Muscle layer of duodenum (tissue), 2 donors: ENCODE results near the gene PRPSAP1.
A peak's percentile ranks its signal among the peaks of the same experiment; 100 is the strongest.
"Not testable (repeated sequence)": the region's sequence is repeated elsewhere in the genome, so short reads cannot be mapped to it uniquely, and the experiment has no call there.

Source experiments
- H3K27ac ChIP-seq: one replicate; pipeline ENCODE4 v1.7.0; 2013; ENCODE audit warnings: mild to moderate bottlenecking, low read length
- H3K27me3 ChIP-seq: one replicate; pipeline ENCODE4 v1.7.0; 2013; ENCODE audit warnings: low read depth, mild to moderate bottlenecking, control low read depth, low read length
- H3K36me3 ChIP-seq, 2 donors: one replicate each; pipeline ENCODE4 v1.7.0; 2013; ENCODE audit warnings: low read length in 2 of 2, control low read depth in 1 of 2, mild to moderate bottlenecking in 1 of 2; ENCODE audit not compliant: insufficient read depth in 2 of 2, control insufficient read depth in 1 of 2
- H3K4me1 ChIP-seq, 2 donors: one replicate each; pipeline ENCODE4 v1.7.0; 2013; ENCODE audit warnings: low read length in 2 of 2, mild to moderate bottlenecking in 2 of 2, control low read depth in 1 of 2, moderate library complexity in 1 of 2; ENCODE audit not compliant: insufficient read depth in 2 of 2, control insufficient read depth in 1 of 2
- H3K4me3 ChIP-seq, 2 donors: one replicate each; pipeline ENCODE4 v1.7.0; 2013; ENCODE audit warnings: low read length in 2 of 2, low read depth in 1 of 2, mild to moderate bottlenecking in 1 of 2
- H3K9me3 ChIP-seq, 2 donors: one replicate each; pipeline ENCODE4 v1.7.0; 2013; ENCODE audit warnings: low read length in 2 of 2, control low read depth in 1 of 2, mild to moderate bottlenecking in 1 of 2; ENCODE audit not compliant: control insufficient read depth in 1 of 2
- donor health status: healthy.

Gene PRPSAP1

GRCh38 chr17:76353004-76353598 lies 615 bp downstream of the PRPSAP1 start:
- no peaks in the 10 kb centered on the region for H3K36me3 ChIP-seq
- no peaks in the 10 kb centered on the region for H3K9me3 ChIP-seq
- peak overlapping the region; percentile 72 to 94 for H3K4me3 ChIP-seq
- H3K4me1 ChIP-seq = peaks cover 0 to 13% of the 10 kb centered on the region in 2 donors
- no peak overlapping the region for H3K27ac ChIP-seq
- H3K27me3 ChIP-seq = no peaks in the 10 kb centered on the region

- H3K36me3 ChIP-seq = peaks cover 0 to 10% of the 10 kb centered on the region in 2 donors
- no peak overlapping the region for H3K4me3 ChIP-seq
- no peak overlapping the region for H3K27ac ChIP-seq
- H3K27me3 ChIP-seq = no peaks in the 10 kb centered on the region
- peaks cover 0 to 13% of the 10 kb centered on the region in 2 donors for H3K4me1 ChIP-seq
- H3K9me3 ChIP-seq = no peaks in the 10 kb centered on the region
Observed at GRCh38 chr17:76351526-76352071, 2.1 kb downstream of the PRPSAP1 start.

- Histone ChIP-seq H3K4me1 (peaks cover 0 to 13% of the 10 kb centered on the region in 2 donors), H3K36me3 (peaks cover 10 to 22% of the 10 kb centered on the region in 2 donors), H3K27me3 (no peaks in the 10 kb centered on the region), H3K4me3 (no peak overlapping the region), H3K27ac (no peak overlapping the region), H3K9me3 (no peaks in the 10 kb centered on the region)
Observed at GRCh38 chr17:76350463-76350862, 3.3 kb downstream of the PRPSAP1 start.

GRCh38 chr17:76346936-76347335 lies 6.8 kb downstream of the PRPSAP1 start:
- not testable (repeated sequence) for H3K4me3 ChIP-seq
- H3K36me3 ChIP-seq = peaks cover 21 to 38% of the 10 kb centered on the region in 2 donors

GRCh38 chr17:76345377-76345974 lies 8.2 kb downstream of the PRPSAP1 start:
- H3K36me3 ChIP-seq = peaks cover 23 to 49% of the 10 kb centered on the region in 2 donors
- H3K4me3 ChIP-seq = no peak overlapping the region
- no peaks in the 10 kb centered on the region for H3K4me1 ChIP-seq
- H3K27ac ChIP-seq = no peak overlapping the region
- no peaks in the 10 kb centered on the region for H3K9me3 ChIP-seq
- no peaks in the 10 kb centered on the region for H3K27me3 ChIP-seq

More at GRCh38 chr17:76346936-76347335, 6.8 kb downstream of the PRPSAP1 start:
- not testable (repeated sequence) for H3K27ac ChIP-seq, H3K9me3 ChIP-seq, H3K27me3 ChIP-seq, H3K4me1 ChIP-seq

GRCh38 chr17:76343106-76343505 lies 10.6 kb downstream of the PRPSAP1 start:
- Histone ChIP-seq H3K9me3 (no peaks in the 10 kb centered on the region), H3K27me3 (no peaks in the 10 kb centered on the region), H3K27ac (no peak overlapping the region)

GRCh38 chr17:76341301-76341700 lies 12.4 kb downstream of the PRPSAP1 start:
- Histone ChIP-seq H3K36me3 (peaks cover 26 to 36% of the 10 kb centered on the region in 2 donors), H3K4me3 (no peak overlapping the region), H3K4me1 (peaks cover 0 to 7% of the 10 kb centered on the region in 2 donors), H3K9me3 (no peaks in the 10 kb centered on the region), H3K27ac (no peak overlapping the region), H3K27me3 (no peaks in the 10 kb centered on the region)

More at GRCh38 chr17:76343106-76343505, 10.6 kb downstream of the PRPSAP1 start:
- Histone ChIP-seq H3K36me3 (peaks cover 27 to 49% of the 10 kb centered on the region in 2 donors), H3K4me1 (peaks cover 0 to 1% of the 10 kb centered on the region in 2 donors), H3K4me3 (no peak overlapping the region)

- Histone ChIP-seq H3K9me3 (no peaks in the 10 kb centered on the region), H3K36me3 (peaks cover 10 to 16% of the 10 kb centered on the region in 2 donors), H3K4me1 (peaks cover 0 to 10% of the 10 kb centered on the region in 2 donors), H3K27ac (no peak overlapping the region), H3K4me3 (no peak overlapping the region), H3K27me3 (no peaks in the 10 kb centered on the region)
Observed at GRCh38 chr17:76337413-76337777, 16.3 kb downstream of the PRPSAP1 start.

- Histone ChIP-seq H3K36me3 (peaks cover 6 to 16% of the 10 kb centered on the region in 2 donors), H3K4me3 (no peak overlapping the region), H3K27me3 (no peaks in the 10 kb centered on the region), H3K27ac (no peak overlapping the region), H3K4me1 (peaks cover 0 to 10% of the 10 kb centered on the region in 2 donors), H3K9me3 (no peaks in the 10 kb centered on the region)
Observed at GRCh38 chr17:76336756-76337412, 16.8 kb downstream of the PRPSAP1 start.

- no peaks in the 10 kb centered on the region for H3K27me3 ChIP-seq
- H3K27ac ChIP-seq = no peak overlapping the region
- peaks cover 0 to 10% of the 10 kb centered on the region in 2 donors for H3K4me1 ChIP-seq
- H3K9me3 ChIP-seq = no peaks in the 10 kb centered on the region
- H3K36me3 ChIP-seq = peaks cover 4 to 16% of the 10 kb centered on the region in 2 donors
- no peak overlapping the region for H3K4me3 ChIP-seq
Observed at GRCh38 chr17:76335716-76336381, 17.9 kb downstream of the PRPSAP1 start.
